Renal pelvis (tissue), 4 donors: Measurements from ENCODE around the gene TCHP. TPM values are rescaled to one million over a fixed set of nuclear protein-coding genes. Genes with fewer than 3 reads are reported as not detected.
"Not testable (repeated sequence)": the region's sequence is repeated elsewhere in the genome, so short reads cannot be mapped to it uniquely, and the experiment has no call there.

ENCODE experiments used
- DNase-seq: peaks from one replicate; pipeline ENCODE4 v3.0.0-alpha.2; 2013
- polyA plus RNA-seq, 3 donors: library from polyadenylated mRNA; unstranded; fragments of 120-200 nt; gene quantifications; one replicate each; pipeline ENCODE4 v1.2.1, GENCODE V29; 2013; ENCODE audit not compliant: insufficient read length in 3 of 3

The TCHP gene
- polyA plus RNA-seq, 3 donors = 24.6 to 32.1 (median 27.7) TPM

GRCh38 chr12:109877504-109878246, 22.4 kb upstream of the TCHP start:
- DNase-seq = no peak

- no peak for DNase-seq
Measured at GRCh38 chr12:109878247-109878625, 21.8 kb upstream of the TCHP start.

DNA sequence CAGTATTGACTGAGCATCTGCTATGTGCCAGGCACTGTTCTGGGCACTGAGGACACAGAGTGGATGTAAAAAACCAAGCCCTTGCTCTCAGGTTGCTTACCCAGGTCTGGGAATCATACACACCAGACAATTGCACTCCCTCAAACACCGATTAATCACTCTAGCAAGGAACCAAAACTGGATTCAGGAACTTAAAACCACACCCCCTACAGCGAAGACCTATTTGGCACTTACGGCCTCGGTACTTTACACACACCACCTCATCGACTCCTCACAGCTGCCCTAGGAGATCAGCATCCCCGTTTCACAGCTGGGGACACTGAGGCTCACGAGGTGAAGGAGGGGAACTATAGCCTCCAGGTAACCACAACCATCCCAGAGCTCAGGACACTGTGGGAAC, 21.3 kb upstream of the TCHP start:
- DNase-seq = no peak

- no peak for DNase-seq
Measured at GRCh38 chr12:109879351-109880042, 20.6 kb upstream of the TCHP start.

DNA sequence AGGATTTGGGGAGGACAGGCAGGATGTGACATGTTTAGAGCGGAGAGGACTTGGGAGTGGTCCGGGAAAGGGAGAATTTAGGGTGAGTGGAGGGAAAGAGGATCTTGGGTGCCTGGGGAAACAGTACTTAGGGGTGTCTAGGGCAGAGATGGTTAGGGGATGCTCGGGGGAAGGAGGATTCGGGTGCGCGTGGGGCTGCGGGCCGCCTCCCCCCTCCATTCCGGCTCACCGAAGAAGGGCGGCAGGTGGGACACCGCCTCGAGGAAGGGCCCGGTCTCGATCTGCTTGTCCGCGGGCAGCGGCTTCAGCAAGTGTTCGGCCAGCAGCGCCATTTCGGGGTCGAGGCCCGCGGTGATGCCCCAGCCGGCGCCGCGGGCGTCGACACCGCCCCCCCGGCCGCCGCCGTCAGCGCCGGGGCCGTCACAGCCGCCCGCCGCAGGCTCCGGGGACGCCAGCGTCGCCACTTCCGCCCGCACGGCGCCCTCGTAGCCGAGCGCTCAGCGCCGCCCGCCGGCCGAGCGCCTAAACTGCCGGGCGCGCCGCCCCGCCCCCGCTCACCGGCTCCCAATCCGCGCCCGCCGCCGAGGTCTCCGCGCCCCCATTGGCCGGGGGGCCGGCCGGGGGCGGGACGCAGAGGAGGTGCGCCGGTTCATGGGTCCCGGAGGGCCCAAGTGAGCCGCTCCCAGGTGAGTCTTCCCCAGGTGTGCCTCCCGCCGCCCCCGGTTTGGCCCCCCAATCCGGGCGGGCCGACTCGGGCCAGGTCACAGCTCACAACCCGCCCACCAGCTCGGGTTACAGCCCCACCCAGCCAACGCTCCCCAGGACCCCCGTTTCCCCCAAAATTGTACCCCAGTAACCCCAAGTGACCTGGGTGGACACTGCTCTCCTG, 19.8 kb upstream of the TCHP start, which contains the start of gene GLTP:
TSS of gene GLTP (minus strand) at position 499 of the 889 bp plus-strand sequence. CDS start at position 332, 167 bp downstream.
- peak; percentile 89 for DNase-seq

DNA sequence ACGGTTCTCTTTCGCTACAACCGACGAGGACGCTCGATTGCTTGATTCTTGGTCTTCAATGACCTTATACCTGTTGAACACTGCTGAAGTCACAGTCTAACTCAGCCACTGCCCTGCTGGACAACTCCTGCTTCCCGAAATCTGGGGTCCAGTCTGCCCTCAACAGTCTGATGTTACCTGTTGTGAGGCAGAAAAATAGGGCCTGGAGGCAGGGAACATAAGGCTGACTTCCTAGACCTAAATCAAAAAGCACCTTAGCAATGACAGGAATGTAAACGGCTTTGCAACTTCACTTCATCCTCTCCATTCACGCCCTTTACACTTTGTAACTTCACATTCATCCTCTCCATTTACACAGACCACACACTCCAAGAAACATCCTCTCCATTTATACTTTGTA, 19.1 kb upstream of the TCHP start:
- DNase-seq = no peak

DNA sequence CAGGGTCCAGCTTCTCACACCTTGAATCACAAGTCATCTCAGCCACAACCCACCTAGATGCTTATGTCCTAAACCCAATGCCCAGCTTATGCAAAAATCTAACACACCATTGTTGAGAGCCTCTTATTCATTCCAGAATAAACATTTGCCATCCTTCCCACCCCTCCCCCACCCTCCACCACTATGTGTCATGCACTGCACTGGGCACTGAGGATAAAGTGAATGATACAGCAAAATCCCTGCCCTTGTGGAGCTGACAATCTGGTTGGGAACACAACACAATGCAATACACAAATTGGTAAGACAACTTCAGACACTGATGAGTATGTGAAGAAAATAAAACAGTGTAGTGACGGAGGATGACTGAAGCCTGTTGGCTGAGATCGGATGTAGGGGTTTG, 18.3 kb upstream of the TCHP start:
- no peak for DNase-seq

DNA sequence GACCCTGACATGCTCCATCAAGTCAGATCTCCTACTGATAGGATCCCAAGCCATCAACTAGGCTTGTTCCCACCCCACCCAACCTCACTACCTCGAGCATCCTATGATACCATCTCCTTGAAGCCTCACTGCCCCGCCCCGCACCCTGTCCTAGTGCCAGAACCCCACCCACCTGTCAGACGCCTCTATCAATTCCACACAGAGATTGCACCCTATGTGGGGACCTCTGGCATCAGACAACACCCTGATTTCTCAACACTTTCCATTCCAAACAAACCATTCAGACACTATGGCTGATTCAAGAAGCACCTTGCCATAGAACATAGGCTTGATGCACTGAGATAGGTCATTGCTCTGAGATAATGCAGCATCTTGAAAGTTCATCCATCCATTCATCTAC, 16.6 kb upstream of the TCHP start:
- DNase-seq = no peak

- no peak for DNase-seq
Measured at GRCh38 chr12:109885616-109886015, 14.5 kb upstream of the TCHP start.

DNA sequence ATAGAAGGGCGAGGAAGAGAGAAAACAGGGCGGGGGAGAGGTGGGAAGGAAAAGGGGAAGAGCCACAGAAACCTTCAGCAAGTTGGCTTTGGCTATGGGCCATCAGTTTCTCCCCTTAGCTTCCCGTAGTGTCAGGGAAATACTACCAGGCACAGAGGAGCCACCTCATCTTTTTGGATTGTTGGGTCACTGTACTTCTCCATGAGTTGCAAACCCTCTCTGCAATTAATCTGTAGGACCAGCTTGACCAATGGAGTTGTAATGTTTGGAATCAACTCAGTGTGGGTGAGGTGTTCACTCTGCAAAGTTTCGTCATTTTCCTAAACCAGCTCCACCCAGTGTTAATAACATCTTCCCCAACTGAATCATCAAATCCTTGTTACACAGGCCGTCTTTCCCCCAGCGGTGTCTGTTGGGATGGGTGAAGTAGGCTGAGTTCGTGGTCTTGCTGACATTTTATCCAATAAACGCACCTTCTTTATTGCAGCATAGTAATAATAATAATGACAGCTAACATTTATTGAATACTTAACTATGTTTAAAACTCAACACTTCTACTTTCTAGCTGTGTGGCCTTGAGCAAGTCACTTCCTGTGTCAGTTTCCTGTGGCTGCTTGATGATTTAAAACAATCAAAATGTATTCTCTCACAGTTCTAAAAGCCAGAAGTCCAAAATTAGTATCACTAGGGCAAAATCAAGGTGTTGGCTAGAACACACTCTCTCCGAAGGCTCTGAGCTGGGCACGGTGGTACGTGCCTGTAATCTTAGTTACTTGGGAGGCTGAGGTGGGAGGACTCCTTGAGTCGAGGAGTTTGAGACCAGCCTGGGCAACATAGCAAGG, 11.7 kb upstream of the TCHP start:
- DNase-seq = no peak

- no peak for DNase-seq
Measured at GRCh38 chr12:109890620-109891170, 9.4 kb upstream of the TCHP start.

- not testable (repeated sequence) for DNase-seq
Measured at GRCh38 chr12:109891731-109892130, 8.3 kb upstream of the TCHP start.

GRCh38 chr12:109892165-109892715, 7.8 kb upstream of the TCHP start:
- DNase-seq = no peak

DNA sequence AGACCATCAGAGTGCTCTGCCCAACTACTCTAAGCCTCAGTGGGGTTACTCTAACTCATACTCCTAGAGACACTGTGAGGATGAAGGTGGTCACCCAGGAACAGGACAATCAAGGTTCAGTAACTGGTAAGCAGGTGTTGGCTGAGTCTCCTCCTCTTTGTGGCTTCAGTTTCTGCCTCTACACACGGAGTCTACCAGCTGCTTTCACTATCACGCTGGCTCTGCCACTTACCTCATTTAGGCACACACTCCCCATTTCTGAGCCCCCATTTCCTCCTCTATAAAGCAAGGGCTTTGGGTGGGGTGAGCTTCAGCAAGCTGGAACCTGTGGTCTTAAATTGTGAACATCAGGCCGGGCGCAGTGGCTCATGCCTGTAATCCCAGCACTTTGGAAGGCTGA, 7.3 kb upstream of the TCHP start:
- DNase-seq = no peak

DNA sequence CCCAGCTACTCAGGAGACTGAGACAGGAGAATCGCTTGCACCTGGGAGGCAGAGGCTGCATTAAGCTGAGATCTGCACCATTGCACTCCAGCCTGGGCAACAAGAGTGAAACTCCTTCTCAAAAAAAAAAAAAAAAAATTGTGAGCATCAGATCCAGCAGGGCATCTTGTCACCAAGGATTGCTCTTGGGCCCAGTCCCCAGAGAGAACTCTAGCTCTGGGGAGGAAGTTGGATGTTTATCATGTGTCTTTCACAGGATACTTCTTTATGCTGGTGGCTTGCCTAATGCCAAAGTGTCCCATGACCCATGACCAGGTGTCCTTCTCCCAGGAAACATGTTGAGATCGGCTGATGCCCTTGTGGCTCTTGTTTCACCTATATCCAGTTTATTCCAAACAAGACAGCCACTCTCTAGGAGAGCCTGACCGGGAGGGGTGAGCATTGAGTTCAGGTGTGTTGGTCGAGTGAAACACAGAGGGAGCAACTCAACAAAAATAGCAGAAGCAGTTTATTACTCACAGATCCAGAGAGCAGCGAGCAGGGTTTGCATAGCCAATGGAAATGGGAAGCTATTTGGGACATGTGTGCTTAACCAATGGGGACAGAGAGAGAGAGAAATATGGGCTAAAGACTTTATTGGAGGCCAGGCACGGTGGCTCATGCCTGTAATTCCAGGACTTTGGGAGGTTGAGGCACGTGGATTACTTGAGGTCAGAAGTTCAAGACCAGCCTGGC, 6.6 kb upstream of the TCHP start:
- no peak for DNase-seq

- DNase-seq = no peak
Measured at GRCh38 chr12:109894939-109895338, 5.1 kb upstream of the TCHP start.

- no peak for DNase-seq
Measured at GRCh38 chr12:109896188-109896587, 3.9 kb upstream of the TCHP start.

DNA sequence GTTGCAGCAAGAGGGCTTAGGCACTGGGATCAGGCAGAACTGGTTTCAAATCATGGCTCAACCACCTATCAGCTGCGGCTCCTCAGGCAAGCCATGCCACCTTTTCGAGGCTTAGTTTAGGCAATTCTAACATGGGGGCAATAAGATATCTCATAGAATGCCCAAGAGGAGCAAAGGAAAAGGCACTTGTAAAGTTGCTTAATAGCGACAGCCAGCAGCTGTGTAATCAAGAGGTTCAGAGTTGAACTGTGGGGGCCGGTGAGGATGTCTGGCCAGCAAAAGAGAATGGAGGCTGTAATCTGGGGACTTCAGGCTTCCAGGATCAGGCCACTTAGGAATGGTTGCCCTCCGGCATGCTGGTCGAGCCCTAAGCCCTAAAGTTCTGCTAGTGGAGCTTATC, 3.0 kb upstream of the TCHP start:
- DNase-seq = no peak

DNA sequence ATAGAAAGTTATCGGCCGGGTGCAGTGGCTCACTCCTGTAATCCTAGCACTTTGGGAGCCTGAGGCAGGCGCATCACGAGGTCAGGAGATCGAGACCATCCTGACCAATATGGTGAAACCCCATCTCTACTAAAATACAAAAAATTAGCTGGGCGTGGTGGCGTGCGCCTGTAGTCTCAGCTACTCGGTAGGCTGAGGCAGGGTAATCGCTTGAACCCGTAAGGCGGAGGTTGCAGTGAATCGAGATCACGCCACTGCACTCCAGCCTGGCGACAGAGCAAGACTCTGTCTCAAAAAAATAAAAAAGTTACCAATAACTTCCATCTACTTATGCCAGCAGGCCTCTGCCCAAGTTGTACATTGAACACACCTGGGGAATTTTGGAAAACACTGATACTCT, 729 bp upstream of the TCHP start:
- not testable (repeated sequence) for DNase-seq
